Sigmoid colon (tissue), 7 donors: ENCODE measurements around the gene PTGES2. TPM values are rescaled to one million over a fixed set of nuclear protein-coding genes. Genes with fewer than 3 reads are reported as not detected.
A peak's percentile ranks its signal among the peaks of the same experiment; 100 is the strongest.
"Not testable (repeated sequence)": the region's sequence is repeated elsewhere in the genome, so short reads cannot be mapped to it uniquely, and the experiment has no call there.

Experiments used
- DNase-seq: peaks from one replicate; pipeline ENCODE4 v3.0.0-alpha.2; 2019
- H3K27ac ChIP-seq, 4 donors: fragments of 200-600 bp; sonication (generic); one replicate each; pipeline ENCODE4 v1.5.1; 2016 to 2019; ENCODE audit warnings: mild to moderate bottlenecking in 1 of 4
- H3K27me3 ChIP-seq, 3 donors: fragments of 200-600 bp; sonication (generic); one replicate each; pipeline ENCODE4 v1.5.1; 2019; ENCODE audit warnings: mild to moderate bottlenecking in 1 of 3
- H3K36me3 ChIP-seq, 4 donors: fragments of 200-600 bp; sonication (generic); one replicate each; pipeline ENCODE4 v1.5.1; 2016 to 2019
- H3K4me1 ChIP-seq, 4 donors: fragments of 200-600 bp; sonication (generic); one replicate each; pipeline ENCODE4 v1.5.1; 2017 to 2019
- H3K4me3 ChIP-seq, 4 donors: fragments of 200-600 bp; sonication (generic); one replicate each; pipeline ENCODE4 v1.5.1; 2017 to 2019; ENCODE audit warnings: mild to moderate bottlenecking in 2 of 4, moderate library complexity in 1 of 4
- H3K9me3 ChIP-seq, 4 donors: fragments of 200-600 bp in 3 of 4; sonication (generic) in 3 of 4; one replicate each; pipeline versions ENCODE4 v1.5.1 to v1.6.1; 2013 to 2019
- EP300 ChIP-seq, 4 donors: sonication (generic); formaldehyde crosslinking; IDR thresholded peaks; one replicate each; pipeline ENCODE4 v1.6.1; 2017; ENCODE audit warnings: antibody characterized with exemption in 4 of 4
- POLR2A ChIP-seq, 2 donors: fragments of 450-650 bp; IDR thresholded peaks; one replicate each; pipeline ENCODE4 v1.6.1; 2016; ENCODE audit warnings: antibody characterized with exemption in 2 of 2, mild to moderate bottlenecking in 2 of 2, moderate library complexity in 2 of 2
- POLR2AphosphoS5 ChIP-seq, 4 donors: sonication (generic); formaldehyde crosslinking; IDR thresholded peaks; one replicate each; pipeline ENCODE4 v1.6.1; 2017; ENCODE audit warnings: antibody characterized with exemption in 4 of 4
- WGBS, 2 donors: extraction: QIAGEN DNeasy Blood & Tissue Kit; methylation state at CpG; one replicate each; pipeline ENCODE4 v1.1.7; 2013; 5-methylcytosine and 5-hydroxymethylcytosine counted together
- intact Hi-C: fragments of 100-400 bp; cut with DNase I; formaldehyde crosslinking; loops from one replicate; pipeline ENCODE4 v1.15.1; 2023
- polyA plus RNA-seq, 3 donors: library from polyadenylated mRNA; stranded (reverse); fragments of 200-250 nt; gene quantifications; one replicate each; pipeline ENCODE4 v1.2.3, GENCODE V29; 2013
- total RNA-seq, 4 donors: library from RNA; depleted of rRNA; stranded (reverse); fragments of >200 nt; gene quantifications; one replicate each; pipeline ENCODE4 v1.1.0, GENCODE V29; 2016
- TF ChIP-seq, protein P1 (sequence below), 4 experiments: fragments of 450-650 bp in 3 of 4; fragments of 200-600 bp in 1 of 4; IDR thresholded peaks; one replicate each; pipeline ENCODE4 v1.5.1; 2016 to 2019; ENCODE audit warnings: antibody characterized with exemption in 4 of 4, mild to moderate bottlenecking in 3 of 4, moderate library complexity in 2 of 4
- donor health status: healthy with polysubstance abuse.
- donor health status: Bipolar disorder and iron deficiency.
- donor health status: healthy.

Gene PTGES2
- total and polyA plus RNA-seq, 7 donors, result 56.5 to 119 (median 82.2) TPM

DNA sequence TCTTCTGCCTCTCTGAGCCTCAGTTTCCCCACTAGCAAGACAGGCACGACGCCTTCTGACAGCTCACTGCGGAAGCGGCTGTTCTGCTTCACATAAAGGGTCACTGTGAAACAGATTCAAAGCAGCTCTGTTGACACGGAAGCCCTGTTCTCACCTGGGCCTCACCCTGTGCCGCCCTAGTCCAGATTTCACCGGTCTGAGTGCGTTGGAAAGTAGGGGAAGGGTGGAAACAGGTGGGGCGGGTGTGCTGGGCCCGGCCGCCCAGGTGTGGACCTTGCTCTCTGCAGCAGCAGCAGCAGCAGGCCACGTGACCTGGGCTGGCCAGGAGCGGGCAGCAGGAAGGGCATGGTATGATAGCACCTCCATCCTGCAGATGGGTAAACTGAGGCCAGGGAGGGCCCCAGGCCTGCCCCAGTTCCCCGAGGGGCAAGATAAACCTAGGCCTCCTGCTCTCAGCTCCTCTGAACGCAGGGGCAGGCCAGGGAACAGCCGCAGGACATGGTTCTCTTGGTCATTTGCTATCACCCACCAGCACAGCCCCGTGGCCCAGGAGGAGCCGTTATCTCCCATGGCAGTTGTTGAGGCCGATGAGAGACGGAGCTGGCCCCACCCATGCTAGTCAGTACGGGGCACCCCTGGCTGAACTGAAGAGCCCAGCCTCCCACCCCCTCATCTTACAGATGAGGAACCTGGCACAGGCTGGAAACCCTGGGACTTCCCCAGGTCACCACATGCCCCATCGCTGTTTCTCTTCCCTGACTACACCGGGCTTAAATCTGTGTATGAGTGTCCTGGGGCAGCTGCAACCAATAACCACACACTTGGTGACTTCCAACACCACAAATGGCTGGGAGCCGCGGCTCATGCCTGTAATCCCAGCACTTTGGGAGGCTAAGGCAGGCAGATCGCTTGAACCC lies 12.1 kb downstream of the PTGES2 start:
- TF ChIP-seq POLR2AphosphoS5 (IDR thresholded peaks at IDR 0.05) (peak in 1 of 4 donors; percentile 46), POLR2A (IDR thresholded peaks at IDR 0.05) (peak in 1 of 2 donors; percentile 82), EP300 (IDR thresholded peaks at IDR 0.05) (no peak)
- TF ChIP-seq, protein P1, sequence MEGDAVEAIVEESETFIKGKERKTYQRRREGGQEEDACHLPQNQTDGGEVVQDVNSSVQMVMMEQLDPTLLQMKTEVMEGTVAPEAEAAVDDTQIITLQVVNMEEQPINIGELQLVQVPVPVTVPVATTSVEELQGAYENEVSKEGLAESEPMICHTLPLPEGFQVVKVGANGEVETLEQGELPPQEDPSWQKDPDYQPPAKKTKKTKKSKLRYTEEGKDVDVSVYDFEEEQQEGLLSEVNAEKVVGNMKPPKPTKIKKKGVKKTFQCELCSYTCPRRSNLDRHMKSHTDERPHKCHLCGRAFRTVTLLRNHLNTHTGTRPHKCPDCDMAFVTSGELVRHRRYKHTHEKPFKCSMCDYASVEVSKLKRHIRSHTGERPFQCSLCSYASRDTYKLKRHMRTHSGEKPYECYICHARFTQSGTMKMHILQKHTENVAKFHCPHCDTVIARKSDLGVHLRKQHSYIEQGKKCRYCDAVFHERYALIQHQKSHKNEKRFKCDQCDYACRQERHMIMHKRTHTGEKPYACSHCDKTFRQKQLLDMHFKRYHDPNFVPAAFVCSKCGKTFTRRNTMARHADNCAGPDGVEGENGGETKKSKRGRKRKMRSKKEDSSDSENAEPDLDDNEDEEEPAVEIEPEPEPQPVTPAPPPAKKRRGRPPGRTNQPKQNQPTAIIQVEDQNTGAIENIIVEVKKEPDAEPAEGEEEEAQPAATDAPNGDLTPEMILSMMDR (IDR thresholded peaks at IDR 0.05), result no peak
- no peaks in the 10 kb centered on the region for H3K9me3 ChIP-seq
- H3K4me3 ChIP-seq, result no peak overlapping the region
- peak; percentile 61 for DNase-seq
- peaks cover 0 to 16% (median under 1%) of the 10 kb centered on the region in 4 donors for H3K36me3 ChIP-seq
- no peaks in the 10 kb centered on the region for H3K27me3 ChIP-seq
- peaks cover 0 to 7% (median 6%) of the 10 kb centered on the region in 4 donors for H3K4me1 ChIP-seq
- WGBS, 2 donors, result 20 to 64% methylated on average over 26 of the region's 26 CpGs
- intact Hi-C loops, result loop anchor here (2.0 to 5.0 kb wide), 2 partner anchors 17 to 78 kb away; no protein-coding TSS in a partner anchor
- peak overlapping the region in 1 of 4 donors; percentile 35 for H3K27ac ChIP-seq

- no peaks in the 10 kb centered on the region for H3K9me3 ChIP-seq
- H3K27ac ChIP-seq, result peak overlapping the region in 1 of 4 donors; percentile 35
- peak; percentile 59 for DNase-seq
- H3K4me1 ChIP-seq, result peaks cover 0 to 7% (median 6%) of the 10 kb centered on the region in 4 donors
- no peak overlapping the region for H3K4me3 ChIP-seq
- TF ChIP-seq, protein P1 (IDR thresholded peaks at IDR 0.05), result no peak
- TF ChIP-seq POLR2AphosphoS5 (IDR thresholded peaks at IDR 0.05), result no peak
- no peak for TF ChIP-seq POLR2A (IDR thresholded peaks at IDR 0.05)
- TF ChIP-seq EP300 (IDR thresholded peaks at IDR 0.05), result no peak
- intact Hi-C loops, result loop anchor here (5.0 kb wide), 1 partner anchor 77 kb away; no protein-coding TSS in a partner anchor
- H3K36me3 ChIP-seq, result peaks cover 0 to 13% (median 0%) of the 10 kb centered on the region in 4 donors
- WGBS, 2 donors, result 15 to 64% methylated on average over 29 of the region's 29 CpGs
- H3K27me3 ChIP-seq, result no peaks in the 10 kb centered on the region
These were observed 13.0 kb downstream of the PTGES2 start for GRCh38 chr9:128114326-128115186.

- H3K4me1 ChIP-seq, result peaks cover 0 to 7% (median 6%) of the 10 kb centered on the region in 4 donors
- H3K27me3 ChIP-seq, result no peaks in the 10 kb centered on the region
- no peak overlapping the region for H3K4me3 ChIP-seq
- intact Hi-C loops, result no loop called here
- H3K36me3 ChIP-seq, result peaks cover 0 to 19% (median 0%) of the 10 kb centered on the region in 4 donors
- 50 to 85% methylated on average over 12 of the region's 12 CpGs for WGBS, 2 donors
- no peaks in the 10 kb centered on the region for H3K9me3 ChIP-seq
- peak overlapping the region in 1 of 4 donors; percentile 35 for H3K27ac ChIP-seq
- DNase-seq, result peak; percentile 64
- TF ChIP-seq, protein P1 (IDR thresholded peaks at IDR 0.05), result no peak
- TF ChIP-seq POLR2AphosphoS5 (IDR thresholded peaks at IDR 0.05), result no peak
- no peak for TF ChIP-seq POLR2A (IDR thresholded peaks at IDR 0.05)
- no peak for TF ChIP-seq EP300 (IDR thresholded peaks at IDR 0.05)
These were observed 13.8 kb downstream of the PTGES2 start for GRCh38 chr9:128113526-128114325.

DNA sequence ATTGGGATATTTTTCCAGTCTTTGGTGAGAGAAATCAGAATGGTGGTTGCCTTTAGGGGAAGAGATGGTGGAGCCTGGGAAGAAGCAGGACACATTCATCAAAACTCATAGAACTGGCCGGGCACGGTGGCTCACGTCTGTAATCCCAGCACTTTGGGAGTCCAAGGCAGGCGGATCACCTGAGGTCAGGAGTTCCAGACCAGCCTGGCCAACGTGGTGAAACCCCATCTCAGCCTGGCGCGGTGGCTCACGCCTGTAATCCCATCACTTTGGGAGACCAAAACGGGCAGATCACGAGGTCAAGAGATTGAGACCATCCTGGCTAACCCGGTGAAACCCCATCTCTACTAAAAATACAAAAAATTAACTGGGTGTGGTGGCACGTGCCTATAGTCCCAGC lies 15.8 kb downstream of the PTGES2 start:
- WGBS, 2 donors, result 40 to 83% methylated on average over 12 of the region's 12 CpGs
- H3K9me3 ChIP-seq, H3K4me3 ChIP-seq, H3K27ac ChIP-seq, H3K4me1 ChIP-seq, intact Hi-C loops, H3K27me3 ChIP-seq: not testable (repeated sequence)
- DNase-seq, result peak; percentile 30
- peaks cover 13 to 39% (median 19%) of the 10 kb centered on the region in 4 donors for H3K36me3 ChIP-seq
